Neural progenitor cell (in vitro differentiated cells): ENCODE measurements around the gene PLEKHG5.

Experiments used
- EZH2 ChIP-seq: fragments of 200-600 bp; sonication (generic); IDR thresholded peaks from 2 replicates; pipeline ENCODE4 v1.6.1; 2017; ENCODE audit warnings: antibody characterized with exemption, mild to moderate bottlenecking, moderate library complexity
- TF ChIP-seq, protein P1 (sequence below): fragments of 200-600 bp; sonication (generic); IDR thresholded peaks from 2 replicates; pipeline ENCODE4 v1.5.1; 2017; ENCODE audit warnings: antibody characterized with exemption, mild to moderate bottlenecking

DNA sequence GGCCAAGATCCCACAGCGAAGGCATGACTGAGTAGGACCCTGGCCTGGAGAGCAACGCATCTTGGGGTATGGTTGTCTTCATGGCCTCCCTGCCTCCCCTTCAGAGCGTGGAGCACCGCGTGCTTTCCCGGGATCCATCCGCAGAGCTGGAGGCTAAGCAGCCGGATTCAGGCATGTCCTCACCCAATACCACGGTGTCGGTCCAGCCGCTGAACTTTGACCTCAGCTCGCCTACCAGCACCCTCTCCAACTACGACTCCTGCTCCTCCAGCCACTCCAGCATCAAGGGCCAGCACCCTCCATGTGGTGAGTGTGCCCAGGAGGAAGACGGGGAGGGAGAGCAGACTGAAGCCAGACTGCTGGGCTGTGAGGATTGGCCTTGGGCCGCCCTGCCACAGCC lies 47.1 kb downstream of the PLEKHG5 start:
- TF ChIP-seq, protein P1, sequence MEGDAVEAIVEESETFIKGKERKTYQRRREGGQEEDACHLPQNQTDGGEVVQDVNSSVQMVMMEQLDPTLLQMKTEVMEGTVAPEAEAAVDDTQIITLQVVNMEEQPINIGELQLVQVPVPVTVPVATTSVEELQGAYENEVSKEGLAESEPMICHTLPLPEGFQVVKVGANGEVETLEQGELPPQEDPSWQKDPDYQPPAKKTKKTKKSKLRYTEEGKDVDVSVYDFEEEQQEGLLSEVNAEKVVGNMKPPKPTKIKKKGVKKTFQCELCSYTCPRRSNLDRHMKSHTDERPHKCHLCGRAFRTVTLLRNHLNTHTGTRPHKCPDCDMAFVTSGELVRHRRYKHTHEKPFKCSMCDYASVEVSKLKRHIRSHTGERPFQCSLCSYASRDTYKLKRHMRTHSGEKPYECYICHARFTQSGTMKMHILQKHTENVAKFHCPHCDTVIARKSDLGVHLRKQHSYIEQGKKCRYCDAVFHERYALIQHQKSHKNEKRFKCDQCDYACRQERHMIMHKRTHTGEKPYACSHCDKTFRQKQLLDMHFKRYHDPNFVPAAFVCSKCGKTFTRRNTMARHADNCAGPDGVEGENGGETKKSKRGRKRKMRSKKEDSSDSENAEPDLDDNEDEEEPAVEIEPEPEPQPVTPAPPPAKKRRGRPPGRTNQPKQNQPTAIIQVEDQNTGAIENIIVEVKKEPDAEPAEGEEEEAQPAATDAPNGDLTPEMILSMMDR: no peak
- TF ChIP-seq EZH2: no peak
